ENCODE data around the gene FHAD1. TPM values are rescaled to one million over a fixed set of nuclear protein-coding genes. Genes with fewer than 3 reads are reported as not detected.
A peak's percentile ranks its signal among the peaks of the same experiment; 100 is the strongest.

Gene FHAD1
- total RNA-seq, 1 experiment from 2014 or later = 1.9 TPM

DNA sequence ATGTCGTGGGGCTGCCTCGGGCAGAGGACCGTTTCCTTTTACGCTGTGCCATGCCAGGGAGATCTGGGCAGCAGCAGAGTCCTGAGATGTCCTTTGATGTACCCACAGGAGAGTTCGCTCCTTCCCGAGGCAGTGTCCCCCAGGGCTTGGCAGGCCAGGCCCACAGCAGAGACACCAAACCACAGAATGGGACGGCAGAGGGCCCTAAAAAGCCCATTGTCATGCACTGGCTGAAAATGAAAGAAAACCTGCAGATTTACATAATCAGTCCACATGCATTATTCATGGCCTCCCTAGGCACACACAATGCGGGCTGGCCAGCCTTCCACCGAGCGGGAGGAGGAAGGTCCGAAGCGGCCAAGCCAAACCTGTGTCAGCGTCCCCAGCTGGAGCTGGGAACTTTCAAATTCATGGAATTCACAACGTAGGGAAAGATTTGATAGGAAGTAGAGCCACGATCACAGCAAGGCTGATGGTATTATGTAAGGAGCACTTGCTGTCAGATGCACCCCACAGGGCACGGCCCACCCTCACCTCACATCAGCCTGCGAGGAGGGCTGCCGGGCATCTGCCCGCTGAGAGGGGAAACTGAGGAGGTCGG, 137.4 kb downstream of the FHAD1 start:
- H3K18ac ChIP-seq (ENCODE audit: insufficient read length, low read depth, low read length) = no peak overlapping the region
- peaks cover 21% of the 10 kb centered on the region; the same call in 1 of the 2 replicates for H3K27me3 ChIP-seq (ENCODE audit: insufficient read depth, low read length)
- no peaks in the 10 kb centered on the region for H3K79me1 ChIP-seq (ENCODE audit: insufficient read depth, low read depth, low read length, poor library complexity, severe bottlenecking)
- peaks cover 12% of the 10 kb centered on the region; the same call in 1 of the 2 replicates for H3K4me1 ChIP-seq (ENCODE audit: insufficient read depth, low read length)
- H2AFZ ChIP-seq (ENCODE audit: low read length) = no peak overlapping the region
- H3K4ac ChIP-seq (ENCODE audit: low read depth, low read length) = no peak overlapping the region
- H3K9me3 ChIP-seq (ENCODE audit: control insufficient read depth, low read depth, low read length) = no peaks in the 10 kb centered on the region
- Mint-ChIP-seq H3K4me1 (peaks cover 75 to 84% of the 10 kb centered on the region in 2 experiments), H3K27ac (peak overlapping the region; percentile 60 to 90 (median 70); a peak in 5 of 7 replicates), H3K9me3 (peaks cover 0 to 3% of the 10 kb centered on the region in 2 experiments; a peak in 2 of 5 replicates), H3K36me3 (ENCODE audit: insufficient read depth in 1 of 3, low read depth in 3 of 3) (peaks cover 0 to 4% (median 0%) of the 10 kb centered on the region in 3 experiments; a peak in 1 of 7 replicates), H3K27me3 (ENCODE audit: low read depth) (peaks cover 96% of the 10 kb centered on the region), H3K4me3 (peak overlapping the region; percentile 49 to 68)
- H4K8ac ChIP-seq (replicated peaks; ENCODE audit: insufficient read length, low read depth, low read length) = no peak overlapping the region
- H3K27ac ChIP-seq (ENCODE audit: insufficient read length, low read depth, low read length) = no peak overlapping the region
- H3K4me2 ChIP-seq (ENCODE audit: insufficient read depth, insufficient read length, low read length) = peak overlapping the region; percentile 54
- H2AK5ac ChIP-seq (ENCODE audit: insufficient read length, low read length) = no peak overlapping the region
- H2BK120ac ChIP-seq (ENCODE audit: low read depth, low read length, poor library complexity, severe bottlenecking) = no peak overlapping the region
- H3K79me2 ChIP-seq (ENCODE audit: insufficient read depth, low read length) = no peaks in the 10 kb centered on the region
- H2BK5ac ChIP-seq (ENCODE audit: insufficient read length, low read length) = no peak overlapping the region
- H2BK15ac ChIP-seq (ENCODE audit: low read depth, low read length) = no peak overlapping the region
- H4K5ac ChIP-seq (ENCODE audit: insufficient read length, low read depth, low read length) = no peak overlapping the region
- H3K23ac ChIP-seq (ENCODE audit: insufficient read length, low read depth, low read length) = no peak overlapping the region
- no peak overlapping the region for H3K56ac ChIP-seq (ENCODE audit: insufficient read length, low read depth, low read length)
- peaks cover 2% of the 10 kb centered on the region for H3K23me2 ChIP-seq (ENCODE audit: insufficient read length, low read depth, low read length, poor library complexity, severe bottlenecking)
- no peak overlapping the region for H4K91ac ChIP-seq (ENCODE audit: insufficient read length, low read depth, low read length)
- peak; percentile 90 for DNase-seq
- no peak overlapping the region for H3K14ac ChIP-seq (ENCODE audit: insufficient read depth, low read length)
- no peak overlapping the region for H3K9ac ChIP-seq (ENCODE audit: extremely low read depth, insufficient read length, low read length)
- WGBS (ENCODE audit: extremely low coverage, insufficient read length, low lambda C conversion rate) = no CpG with 5 or more reads among the region's 20 CpGs
- H3T11ph ChIP-seq (ENCODE audit: low read length) = no peak overlapping the region
- peaks cover 2% of the 10 kb centered on the region for H4K20me1 ChIP-seq (ENCODE audit: control insufficient read depth, insufficient read depth, insufficient read length)
- no peak overlapping the region for H2BK20ac ChIP-seq (ENCODE audit: low read depth, low read length, poor library complexity, severe bottlenecking)
- no peak overlapping the region for H2BK12ac ChIP-seq (ENCODE audit: insufficient read length, low read depth, low read length)
- TF ChIP-seq, protein P1, sequence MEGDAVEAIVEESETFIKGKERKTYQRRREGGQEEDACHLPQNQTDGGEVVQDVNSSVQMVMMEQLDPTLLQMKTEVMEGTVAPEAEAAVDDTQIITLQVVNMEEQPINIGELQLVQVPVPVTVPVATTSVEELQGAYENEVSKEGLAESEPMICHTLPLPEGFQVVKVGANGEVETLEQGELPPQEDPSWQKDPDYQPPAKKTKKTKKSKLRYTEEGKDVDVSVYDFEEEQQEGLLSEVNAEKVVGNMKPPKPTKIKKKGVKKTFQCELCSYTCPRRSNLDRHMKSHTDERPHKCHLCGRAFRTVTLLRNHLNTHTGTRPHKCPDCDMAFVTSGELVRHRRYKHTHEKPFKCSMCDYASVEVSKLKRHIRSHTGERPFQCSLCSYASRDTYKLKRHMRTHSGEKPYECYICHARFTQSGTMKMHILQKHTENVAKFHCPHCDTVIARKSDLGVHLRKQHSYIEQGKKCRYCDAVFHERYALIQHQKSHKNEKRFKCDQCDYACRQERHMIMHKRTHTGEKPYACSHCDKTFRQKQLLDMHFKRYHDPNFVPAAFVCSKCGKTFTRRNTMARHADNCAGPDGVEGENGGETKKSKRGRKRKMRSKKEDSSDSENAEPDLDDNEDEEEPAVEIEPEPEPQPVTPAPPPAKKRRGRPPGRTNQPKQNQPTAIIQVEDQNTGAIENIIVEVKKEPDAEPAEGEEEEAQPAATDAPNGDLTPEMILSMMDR (conservative IDR thresholded peaks at IDR 0.05) = no peak
